ENCODE measurements around the gene ARHGAP44.

The ARHGAP44 gene

DNA sequence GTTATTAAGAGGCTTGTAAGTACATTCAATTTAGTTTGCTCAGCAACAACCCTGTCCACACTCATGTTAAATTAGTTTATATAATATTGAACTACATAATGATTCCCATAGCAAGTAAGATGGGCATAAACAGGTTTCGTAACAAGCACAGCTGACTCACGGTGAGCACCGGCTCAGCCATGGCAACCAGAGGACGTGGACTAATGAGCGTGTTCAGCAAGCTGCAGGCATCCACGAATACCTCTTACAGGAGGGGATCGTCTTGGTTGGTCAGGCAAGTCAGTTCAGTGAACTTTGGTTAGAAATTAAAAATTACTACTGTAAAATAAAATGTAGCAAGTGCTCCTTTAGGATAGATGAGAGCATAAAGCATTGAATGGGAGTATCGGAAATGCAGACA, 170.1 kb downstream of the ARHGAP44 start:
- no peaks in the 10 kb centered on the region for H3K4me1 Mint-ChIP-seq
- no peak overlapping the region for H3K4me3 Mint-ChIP-seq
- no peaks in the 10 kb centered on the region for H3K27me3 Mint-ChIP-seq (ENCODE audit: low read depth)
- no peak overlapping the region for H3K27ac Mint-ChIP-seq
- peaks cover 49% of the 10 kb centered on the region for H3K36me3 Mint-ChIP-seq (ENCODE audit: low read depth)
- H3K9me3 Mint-ChIP-seq: peaks cover 11% of the 10 kb centered on the region
- TF ChIP-seq, protein P1, sequence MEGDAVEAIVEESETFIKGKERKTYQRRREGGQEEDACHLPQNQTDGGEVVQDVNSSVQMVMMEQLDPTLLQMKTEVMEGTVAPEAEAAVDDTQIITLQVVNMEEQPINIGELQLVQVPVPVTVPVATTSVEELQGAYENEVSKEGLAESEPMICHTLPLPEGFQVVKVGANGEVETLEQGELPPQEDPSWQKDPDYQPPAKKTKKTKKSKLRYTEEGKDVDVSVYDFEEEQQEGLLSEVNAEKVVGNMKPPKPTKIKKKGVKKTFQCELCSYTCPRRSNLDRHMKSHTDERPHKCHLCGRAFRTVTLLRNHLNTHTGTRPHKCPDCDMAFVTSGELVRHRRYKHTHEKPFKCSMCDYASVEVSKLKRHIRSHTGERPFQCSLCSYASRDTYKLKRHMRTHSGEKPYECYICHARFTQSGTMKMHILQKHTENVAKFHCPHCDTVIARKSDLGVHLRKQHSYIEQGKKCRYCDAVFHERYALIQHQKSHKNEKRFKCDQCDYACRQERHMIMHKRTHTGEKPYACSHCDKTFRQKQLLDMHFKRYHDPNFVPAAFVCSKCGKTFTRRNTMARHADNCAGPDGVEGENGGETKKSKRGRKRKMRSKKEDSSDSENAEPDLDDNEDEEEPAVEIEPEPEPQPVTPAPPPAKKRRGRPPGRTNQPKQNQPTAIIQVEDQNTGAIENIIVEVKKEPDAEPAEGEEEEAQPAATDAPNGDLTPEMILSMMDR (IDR thresholded peaks at IDR 0.05; ENCODE audit: unreplicated experiment in 3 of 3): no peak

DNA sequence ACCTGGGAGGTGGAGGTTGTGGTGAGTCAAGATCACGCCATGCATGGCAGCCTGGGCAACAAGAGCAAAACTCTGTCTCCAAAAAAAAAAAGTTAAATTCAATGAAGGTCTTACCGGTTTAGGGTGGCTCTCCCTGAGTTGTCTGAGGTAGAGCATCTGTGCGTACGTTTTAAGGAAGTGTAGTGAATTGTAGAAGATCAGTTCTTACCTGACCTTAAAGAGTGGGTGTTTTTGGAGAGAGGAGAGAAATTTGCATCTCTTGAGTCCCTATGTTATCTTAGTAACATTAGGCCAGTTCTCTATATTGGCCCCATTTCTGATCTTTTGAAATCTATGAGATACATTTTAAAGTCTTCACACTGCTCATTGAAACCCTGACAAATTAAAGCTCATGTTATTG, 172.4 kb downstream of the ARHGAP44 start:
- H3K27me3 Mint-ChIP-seq (ENCODE audit: low read depth): no peaks in the 10 kb centered on the region
- no peaks in the 10 kb centered on the region for H3K4me1 Mint-ChIP-seq
- no peak overlapping the region for H3K27ac Mint-ChIP-seq
- H3K9me3 Mint-ChIP-seq: peaks cover 3% of the 10 kb centered on the region
- peaks cover 29% of the 10 kb centered on the region for H3K36me3 Mint-ChIP-seq (ENCODE audit: low read depth)
- H3K4me3 Mint-ChIP-seq: no peak overlapping the region
- TF ChIP-seq, protein P1 (IDR thresholded peaks at IDR 0.05; ENCODE audit: unreplicated experiment in 3 of 3): no peak

DNA sequence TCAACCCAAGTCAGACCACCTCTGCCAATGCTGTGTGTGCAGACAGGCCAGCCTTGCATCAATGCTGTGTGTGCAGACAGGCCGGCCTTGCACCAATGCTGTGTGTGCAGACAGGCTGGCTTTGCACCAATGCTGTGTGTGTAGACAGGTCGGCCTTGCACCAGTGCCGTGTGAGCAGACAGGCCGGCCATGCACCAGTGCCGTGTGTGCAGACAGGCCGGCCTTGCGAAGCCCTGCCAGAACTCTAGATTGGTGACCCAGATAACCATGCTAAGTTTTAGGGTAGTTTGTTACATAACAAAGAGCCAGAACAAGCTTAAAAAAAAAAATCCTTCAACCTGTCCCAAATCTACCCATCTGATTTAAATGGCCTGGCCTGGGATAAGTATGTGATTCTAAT, 174.2 kb downstream of the ARHGAP44 start:
- TF ChIP-seq, protein P1 (IDR thresholded peaks at IDR 0.05; ENCODE audit: unreplicated experiment in 3 of 3): no peak
- H3K9me3 Mint-ChIP-seq: no peaks in the 10 kb centered on the region
- no peak overlapping the region for H3K27ac Mint-ChIP-seq
- peaks cover 11% of the 10 kb centered on the region for H3K36me3 Mint-ChIP-seq (ENCODE audit: low read depth)
- H3K27me3 Mint-ChIP-seq (ENCODE audit: low read depth): no peaks in the 10 kb centered on the region
- no peaks in the 10 kb centered on the region for H3K4me1 Mint-ChIP-seq
- no peak overlapping the region for H3K4me3 Mint-ChIP-seq

DNA sequence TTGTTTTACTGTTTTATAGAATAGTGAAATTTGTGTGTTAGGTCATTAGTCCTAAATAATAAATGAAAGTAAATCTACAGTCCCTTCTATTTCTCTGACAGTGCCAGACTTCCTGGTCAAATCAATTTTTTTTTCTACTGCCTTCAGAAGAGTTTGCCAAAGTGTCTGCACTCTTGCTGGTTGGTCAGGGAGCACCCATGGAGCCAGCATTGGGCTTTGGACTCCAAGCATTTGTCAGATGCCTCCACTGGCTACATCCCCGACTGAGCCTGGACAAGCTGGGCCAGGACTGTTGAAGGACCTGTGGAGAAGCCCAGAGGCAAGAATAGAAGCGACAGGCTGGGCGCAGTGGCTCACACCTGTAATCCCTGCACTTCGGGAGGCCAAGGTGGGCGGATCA, 174.9 kb downstream of the ARHGAP44 start:
- Mint-ChIP-seq H3K36me3 (ENCODE audit: low read depth) (peaks cover 7% of the 10 kb centered on the region), H3K27ac (no peak overlapping the region), H3K27me3 (ENCODE audit: low read depth) (no peaks in the 10 kb centered on the region), H3K4me3 (no peak overlapping the region), H3K9me3 (no peaks in the 10 kb centered on the region), H3K4me1 (no peaks in the 10 kb centered on the region)
- TF ChIP-seq, protein P1 (IDR thresholded peaks at IDR 0.05; ENCODE audit: unreplicated experiment in 3 of 3): no peak

DNA sequence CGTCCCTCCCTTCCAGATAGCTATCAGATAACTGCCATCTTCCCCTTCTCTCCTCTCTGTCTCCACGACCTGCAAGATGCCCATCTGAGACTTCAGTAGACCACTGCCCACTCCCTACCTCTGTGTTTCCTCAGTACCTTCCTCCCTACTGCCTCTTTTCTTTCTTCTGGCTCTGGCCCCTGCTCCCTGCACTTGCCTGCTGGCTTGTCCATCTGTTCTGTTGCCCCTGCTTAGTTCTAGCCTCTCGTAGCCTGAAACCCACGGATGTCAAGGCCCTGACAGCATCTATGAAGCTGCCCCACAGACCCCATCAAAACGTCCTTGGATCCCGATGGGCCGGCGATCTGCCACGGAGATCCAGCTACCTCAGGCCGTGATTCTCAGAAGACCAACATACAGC, 175.5 kb downstream of the ARHGAP44 start:
- TF ChIP-seq, protein P1 (IDR thresholded peaks at IDR 0.05; ENCODE audit: unreplicated experiment in 3 of 3): no peak
- Mint-ChIP-seq H3K9me3 (no peaks in the 10 kb centered on the region), H3K4me1 (no peaks in the 10 kb centered on the region), H3K4me3 (no peak overlapping the region), H3K27me3 (ENCODE audit: low read depth) (no peaks in the 10 kb centered on the region), H3K27ac (no peak overlapping the region), H3K36me3 (ENCODE audit: low read depth) (peaks cover 1% of the 10 kb centered on the region)

DNA sequence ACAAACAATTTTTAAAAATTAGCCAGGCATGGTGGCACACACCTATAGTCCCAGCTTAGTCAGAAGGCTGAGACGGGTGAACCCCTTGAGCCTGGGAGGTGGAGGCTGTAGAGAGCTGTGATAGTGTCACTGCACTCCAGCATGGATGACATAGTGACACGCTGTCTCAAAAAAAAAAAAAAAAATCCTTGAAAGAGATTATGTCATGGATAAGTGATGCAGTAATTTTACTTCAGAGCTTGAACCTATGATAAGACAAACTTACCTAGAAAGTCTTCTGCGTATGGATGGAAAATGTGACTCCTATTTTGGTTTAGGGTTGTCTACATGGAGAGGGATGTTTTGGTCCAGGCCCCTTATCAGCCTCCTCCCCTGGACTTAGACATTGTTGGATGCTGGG, 176.7 kb downstream of the ARHGAP44 start:
- H3K4me3 Mint-ChIP-seq: no peak overlapping the region
- no peaks in the 10 kb centered on the region for H3K36me3 Mint-ChIP-seq (ENCODE audit: low read depth)
- TF ChIP-seq, protein P1 (IDR thresholded peaks at IDR 0.05; ENCODE audit: unreplicated experiment in 3 of 3): no peak
- no peaks in the 10 kb centered on the region for H3K9me3 Mint-ChIP-seq
- H3K27ac Mint-ChIP-seq: no peak overlapping the region
- H3K27me3 Mint-ChIP-seq (ENCODE audit: low read depth): peaks cover 4% of the 10 kb centered on the region
- H3K4me1 Mint-ChIP-seq: no peaks in the 10 kb centered on the region

All from nephron (organoid).